Activated CD8-positive, alpha-beta memory T cell treated with anti-CD3 and anti-CD28 coated beads, Interleukin-2, amount 10 ng/mL, durations not matched to agents 7 days and 5 days (primary cell): ENCODE results near the gene GSTM5. TPM values are rescaled to one million over a fixed set of nuclear protein-coding genes. Genes with fewer than 3 reads are reported as not detected.
"Not testable (repeated sequence)": the region's sequence is repeated elsewhere in the genome, so short reads cannot be mapped to it uniquely, and the experiment has no call there.

ENCODE experiments used
- ATAC-seq: fragments of 150-1000 bp; cut with Tn5 transposase; one replicate; pipeline ENCODE4 v1.10.0; 2021; ENCODE audit warnings: moderate library complexity
- CTCF ChIA-PET: fragments of 350-600 bp; sonication (Branson Sonifier 250); formaldehyde crosslinking; loops from one replicate; lab custom pipeline; 2021; ENCODE audit warnings: antibody characterized with exemption; lab: Charles Lee
- DNase-seq: peaks from one replicate; pipeline ENCODE4 v3.0.0-alpha.2; 2020
- H3K27ac Mint-ChIP-seq: one replicate; pipeline ENCODE4 v1.8.0; 2021; ENCODE audit warnings: mild to moderate bottlenecking, mixed read lengths
- H3K27me3 Mint-ChIP-seq: one replicate; pipeline ENCODE4 v1.8.0; 2021; ENCODE audit warnings: mixed read lengths
- H3K36me3 Mint-ChIP-seq: one replicate; pipeline ENCODE4 v1.8.0; 2021; ENCODE audit warnings: mild to moderate bottlenecking, mixed read lengths
- H3K4me1 Mint-ChIP-seq: one replicate; pipeline ENCODE4 v1.8.0; 2021; ENCODE audit warnings: mixed read lengths
- H3K4me3 Mint-ChIP-seq: one replicate; pipeline ENCODE4 v1.8.0; 2021; ENCODE audit warnings: mild to moderate bottlenecking, moderate library complexity, mixed read lengths
- H3K9me3 Mint-ChIP-seq: one replicate; pipeline ENCODE4 v1.8.0; 2022; ENCODE audit warnings: low read depth, mixed read lengths
- total RNA-seq, 2 experiments: library from RNA; stranded (reverse); gene quantifications; one replicate each; pipeline ENCODE4 v1.2.3, GENCODE V29; 2021

Gene GSTM5
- total RNA-seq, 2 experiments from 2014 or later = not detected

DNA sequence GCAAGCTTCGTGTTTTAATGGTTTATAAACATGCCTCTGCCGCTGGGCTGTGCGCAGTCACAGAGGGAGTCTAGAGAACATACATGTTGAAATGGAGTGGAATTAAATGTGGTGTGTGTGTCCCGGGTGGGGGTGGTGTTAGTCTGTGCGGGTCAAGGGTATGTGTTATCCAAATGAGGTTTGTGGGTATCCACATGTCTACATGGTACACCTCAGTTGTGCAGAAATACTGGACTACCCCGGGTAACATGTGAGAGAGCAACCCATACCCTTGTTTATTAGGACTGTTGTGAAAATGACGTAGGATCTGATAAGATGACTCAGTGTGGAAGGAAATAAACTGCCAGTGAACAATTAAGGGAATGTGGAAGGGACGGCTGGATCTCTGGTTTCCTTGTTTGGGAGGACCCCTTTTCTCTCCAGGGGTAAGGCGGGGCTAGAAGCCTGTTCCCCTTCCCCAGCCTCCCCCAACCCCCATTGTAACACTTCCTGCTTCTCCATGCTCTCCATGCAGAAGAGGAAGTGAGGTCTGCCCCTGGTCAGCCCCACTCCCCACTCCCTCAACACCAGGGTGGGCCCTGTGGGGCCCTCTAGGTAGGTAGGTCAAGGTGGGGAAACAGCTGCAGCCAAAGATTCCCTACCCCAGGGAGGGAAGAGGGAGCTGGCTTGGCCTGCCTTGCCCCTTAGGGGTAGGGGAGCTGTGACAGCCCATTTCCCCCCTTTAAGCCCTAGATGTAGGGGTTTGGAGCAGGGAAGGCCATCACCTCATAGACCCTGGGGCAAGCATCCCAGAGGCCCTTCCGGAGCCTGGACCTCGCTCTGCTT lies 51.0 kb downstream of the GSTM5 start:
- Mint-ChIP-seq H3K9me3 (no peaks in the 10 kb centered on the region), H3K4me3 (no peak overlapping the region), H3K27me3 (no peaks in the 10 kb centered on the region), H3K4me1 (no peaks in the 10 kb centered on the region), H3K36me3 (no peaks in the 10 kb centered on the region), H3K27ac (peak overlapping the region; percentile 9)
- ATAC-seq (no peak), DNase-seq (no peak)
- CTCF ChIA-PET = interaction anchor here (0.8 to 1.2 kb wide), 3 partner anchors 123 to 231 kb away, joined by 3 to 4 read pairs (median 4); partner anchors contain the start of gene AHCYL1

DNA sequence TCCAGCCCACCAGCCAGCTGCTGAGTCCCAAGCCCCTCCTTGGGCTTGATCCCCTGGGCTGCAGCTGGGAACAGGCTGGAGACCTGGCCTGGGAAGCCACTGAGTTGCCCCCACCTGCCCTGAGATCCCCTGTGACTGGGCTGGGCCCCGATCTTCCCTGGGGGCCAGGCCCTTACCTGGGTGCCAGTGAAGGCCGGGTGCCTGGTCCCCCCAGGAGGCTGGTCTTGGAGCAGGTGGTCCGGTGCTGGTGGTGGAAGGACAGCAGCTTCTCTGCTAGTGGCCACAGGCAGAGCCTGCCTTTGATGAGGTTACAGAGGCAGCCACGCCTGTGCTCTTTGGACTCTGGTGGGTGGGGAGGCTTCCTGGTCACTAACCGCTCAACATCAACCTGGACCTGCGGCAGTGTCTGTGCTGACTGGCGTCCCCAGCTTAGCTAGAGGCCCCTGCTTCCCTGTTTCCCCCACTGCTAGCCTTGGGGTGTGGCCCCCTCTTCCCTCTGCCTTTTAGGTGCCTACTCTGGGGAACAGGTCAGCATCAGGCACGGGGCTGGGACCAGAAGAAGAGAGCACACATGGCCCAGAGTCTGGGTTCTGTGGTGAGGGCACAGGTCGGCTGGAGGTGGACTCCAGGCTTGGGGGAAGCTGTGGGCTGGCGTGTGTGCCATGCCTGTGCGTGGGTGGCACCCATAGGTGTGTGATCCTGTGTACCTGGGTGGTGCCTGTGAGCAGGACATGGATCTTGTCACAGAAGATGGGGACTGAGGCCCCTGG lies 51.8 kb downstream of the GSTM5 start, which contains the start of gene EPS8L3:
Gene EPS8L3 (minus strand): TSS at position 278 of the 770 bp plus-strand sequence. CDS start 2,174 bp downstream, outside the sequence.
- CTCF ChIA-PET = interaction anchor here (0.8 to 2.4 kb wide), 4 partner anchors 124 to 231 kb away, joined by 3 to 9 read pairs (median 4); partner anchors contain the start of gene AHCYL1
- H3K27ac Mint-ChIP-seq = peak within 1 kb of the TSS; percentile 9
- ATAC-seq (no peak), DNase-seq (no peak)
- no peaks in the 10 kb centered on the region for H3K9me3 Mint-ChIP-seq
- H3K4me1 Mint-ChIP-seq = no peaks in the 10 kb centered on the region
- H3K27me3 Mint-ChIP-seq = no peaks in the 10 kb centered on the region
- H3K4me3 Mint-ChIP-seq = no peak within 1 kb of the TSS
- no peaks in the 10 kb centered on the region for H3K36me3 Mint-ChIP-seq

DNA sequence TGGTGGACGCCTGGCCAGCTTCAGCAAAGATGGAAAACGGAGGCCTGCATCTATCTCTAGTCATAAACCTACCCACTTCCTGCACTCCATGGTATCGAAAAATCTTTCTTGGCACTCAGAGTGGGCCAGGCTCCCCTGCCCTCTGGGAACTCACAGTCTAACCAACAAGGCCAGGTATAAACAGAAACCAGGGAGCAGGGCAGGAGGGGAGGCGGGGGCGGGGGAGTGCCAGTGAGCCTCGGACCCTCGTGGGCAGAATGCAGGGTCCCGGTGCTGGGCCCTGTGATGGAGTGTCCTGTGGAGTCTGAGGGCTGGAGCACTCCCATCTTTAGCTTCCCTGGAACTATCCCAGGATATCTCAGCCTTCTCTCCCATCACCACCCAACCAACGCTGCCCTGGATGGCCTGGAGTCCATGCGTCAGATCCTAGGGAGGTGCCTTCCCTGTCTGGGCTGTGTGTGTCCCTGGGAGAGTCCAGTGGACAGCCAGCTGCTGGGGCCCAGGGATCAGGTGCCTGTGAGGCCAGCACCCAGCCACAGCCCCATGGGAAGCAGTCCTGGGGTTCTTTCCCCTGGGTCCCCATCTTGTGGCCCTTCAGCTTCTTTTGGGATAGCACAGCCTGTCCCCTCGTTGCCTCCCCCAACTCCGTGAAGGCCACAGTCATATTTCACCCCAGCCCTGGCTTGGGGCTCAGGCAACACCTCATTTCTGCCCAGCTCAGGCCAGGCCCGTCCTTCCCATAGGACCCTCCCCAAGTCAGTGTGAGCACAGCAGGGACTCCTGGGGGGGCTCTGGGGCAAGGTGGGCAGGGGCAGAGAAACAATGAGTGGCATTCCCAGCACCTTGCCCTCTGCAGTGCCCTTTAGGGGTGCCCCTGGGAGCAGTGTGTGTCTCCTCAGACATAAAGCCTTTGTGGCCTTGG lies 52.8 kb downstream of the GSTM5 start:
- Mint-ChIP-seq H3K9me3 (no peaks in the 10 kb centered on the region), H3K4me3 (no peak overlapping the region), H3K27me3 (no peaks in the 10 kb centered on the region), H3K27ac (no peak overlapping the region), H3K4me1 (no peaks in the 10 kb centered on the region), H3K36me3 (no peaks in the 10 kb centered on the region)
- DNase-seq (no peak), ATAC-seq (no peak)
- CTCF ChIA-PET = interaction anchor here (0.9 to 2.4 kb wide), 5 partner anchors 12 to 232 kb away, joined by 3 to 9 read pairs (median 4); partner anchors contain the start of genes AHCYL1 and GSTM4

DNA sequence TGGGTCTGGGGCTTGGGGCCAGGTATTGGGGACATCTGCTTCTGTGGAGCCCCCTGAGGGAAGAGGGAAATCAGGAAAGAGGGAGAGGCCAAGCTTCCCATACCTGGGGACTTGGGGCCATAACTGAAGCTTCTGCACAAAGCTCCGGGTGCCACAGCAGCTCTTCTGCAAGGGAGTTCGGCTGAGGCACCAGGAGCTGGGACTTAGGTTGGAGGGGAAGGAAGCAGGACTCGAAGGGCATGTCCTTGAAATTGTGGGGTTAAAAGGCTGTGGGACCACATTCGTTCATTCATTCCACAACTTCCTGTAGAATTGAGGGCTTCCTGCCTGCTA lies 53.4 kb downstream of the GSTM5 start:
- Mint-ChIP-seq H3K4me3 (no peak overlapping the region), H3K9me3 (no peaks in the 10 kb centered on the region), H3K4me1 (no peaks in the 10 kb centered on the region), H3K27me3 (no peaks in the 10 kb centered on the region), H3K36me3 (no peaks in the 10 kb centered on the region), H3K27ac (no peak overlapping the region)
- no peak for DNase-seq
- no peak for ATAC-seq
- CTCF ChIA-PET = interaction anchor here (0.9 to 2.4 kb wide), 3 partner anchors 11 to 218 kb away, joined by 3 to 9 read pairs (median 4); partner anchors contain the start of gene GSTM4

DNA sequence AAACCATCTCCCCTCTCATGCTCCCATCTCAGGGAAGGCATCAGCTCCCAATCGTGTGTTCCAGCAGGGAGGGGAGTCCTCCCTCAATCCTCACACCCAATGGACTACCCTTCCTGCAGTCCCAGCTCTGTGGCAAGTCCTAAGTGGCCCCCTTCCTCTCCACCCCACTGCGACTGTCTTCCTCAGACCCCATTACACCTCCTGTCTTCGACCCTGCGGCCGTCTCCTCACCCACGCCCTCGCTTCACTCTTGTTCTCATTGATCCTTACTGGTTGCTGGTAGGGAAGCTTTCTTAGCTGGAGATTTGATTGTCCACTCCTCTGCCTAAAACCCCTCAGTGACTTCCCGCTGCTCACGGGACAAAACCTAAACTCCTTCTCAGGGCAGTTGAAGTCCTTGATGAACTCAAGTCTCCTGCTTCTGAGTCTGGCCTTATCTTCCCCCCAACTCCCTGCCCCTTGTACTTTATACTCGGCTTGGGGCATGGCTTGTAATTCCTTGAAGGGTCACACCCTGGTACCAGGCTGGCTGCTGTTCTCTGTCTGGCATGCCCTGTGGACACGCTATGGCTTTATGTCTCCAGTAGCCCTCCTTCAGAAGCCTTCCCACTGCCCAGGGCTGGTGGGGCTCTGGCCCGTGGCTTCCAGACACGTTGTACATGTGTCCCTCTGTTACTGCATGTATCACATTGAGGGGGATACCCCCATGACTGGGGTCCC lies 54.0 kb downstream of the GSTM5 start:
- Mint-ChIP-seq H3K4me1 (no peaks in the 10 kb centered on the region), H3K27ac (no peak overlapping the region), H3K36me3 (no peaks in the 10 kb centered on the region), H3K27me3 (no peaks in the 10 kb centered on the region), H3K9me3 (no peaks in the 10 kb centered on the region), H3K4me3 (no peak overlapping the region)
- CTCF ChIA-PET = interaction anchor here (0.9 to 2.4 kb wide), 3 partner anchors 11 to 218 kb away, joined by 3 to 9 read pairs (median 4); partner anchors contain the start of gene GSTM4
- no peak for DNase-seq
- ATAC-seq = no peak

DNA sequence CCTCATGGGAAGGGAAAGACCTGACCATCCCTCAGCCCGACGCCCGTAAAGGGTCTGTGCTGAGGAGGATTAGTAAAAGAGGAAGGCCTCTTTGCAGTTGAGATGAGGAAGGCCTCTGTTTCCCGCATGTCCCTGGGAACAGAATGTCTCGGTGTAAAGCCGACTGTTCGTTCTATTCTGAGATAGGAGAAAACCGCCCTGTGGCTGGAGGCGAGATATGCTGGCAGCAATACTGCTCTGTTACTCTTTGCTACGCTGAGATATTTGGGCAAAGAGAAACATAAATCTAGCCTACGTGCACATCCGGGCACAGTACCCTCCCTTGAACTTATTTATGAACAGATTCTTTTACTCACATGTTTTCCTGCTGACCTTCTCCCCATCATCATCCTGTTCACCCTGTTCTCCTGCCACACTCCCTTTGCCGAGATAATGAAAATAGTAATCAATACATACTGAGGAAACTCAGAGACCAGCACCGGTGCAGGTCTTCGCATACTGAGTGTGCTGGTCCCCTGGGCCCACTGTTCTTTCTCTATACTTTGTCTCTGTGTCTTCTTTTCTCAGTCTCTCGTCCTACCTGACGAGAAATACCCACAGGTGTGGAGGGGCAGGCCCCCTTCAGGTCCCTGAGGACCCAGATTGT lies 55.1 kb downstream of the GSTM5 start:
- DNase-seq, H3K36me3 Mint-ChIP-seq, ATAC-seq, CTCF ChIA-PET, H3K27ac Mint-ChIP-seq, H3K27me3 Mint-ChIP-seq, H3K4me3 Mint-ChIP-seq, H3K4me1 Mint-ChIP-seq, H3K9me3 Mint-ChIP-seq: not testable (repeated sequence)

Other genes starting within 250 kb of the GSTM5 start
- not detected for gene SYPL2, start 245.7 kb upstream of the GSTM5 start, total RNA-seq
- gene ATXN7L2, start 228.3 kb upstream of the GSTM5 start, total RNA-seq = 10 to 100 TPM; 10.4 to 11.1 TPM
- 10 to 100 TPM; 11.0 to 15.0 TPM for gene CYB561D1, start 218.2 kb upstream of the GSTM5 start, total RNA-seq
- gene AMIGO1, start 202.5 kb upstream of the GSTM5 start, total RNA-seq = under 1 TPM; 0.20 to 0.26 TPM
- gene GPR61, start 172.4 kb upstream of the GSTM5 start, total RNA-seq = under 1 TPM in 1 of 2 experiments, not detected in 1; 0.16 TPM
- 1 to 10 TPM; 7.5 to 8.3 TPM for gene GNAI3, start 163.6 kb upstream of the GSTM5 start, total RNA-seq
- gene GNAT2, start 92.6 kb upstream of the GSTM5 start, total RNA-seq = not detected
- 100 to 1,000 TPM in 1 of 2 experiments, 10 to 100 TPM in 1; 90.4 to 113 TPM for gene AMPD2, start 92.4 kb upstream of the GSTM5 start, total RNA-seq
- gene GSTM4, start 56.2 kb upstream of the GSTM5 start, total RNA-seq = 1 to 10 TPM; 5.7 to 6.7 TPM
- 10 to 100 TPM in 1 of 2 experiments, 1 to 10 TPM in 1; 8.0 to 17.8 TPM for gene GSTM2, start 44.2 kb upstream of the GSTM5 start, total RNA-seq
- gene GSTM1, start 24.4 kb upstream of the GSTM5 start, total RNA-seq = not detected
- gene GSTM3, start 28.8 kb downstream of the GSTM5 start, total RNA-seq = 1 to 10 TPM; 2.1 to 3.2 TPM
- gene EPS8L3, start 51.7 kb downstream of the GSTM5 start, total RNA-seq = not detected
- 100 to 1,000 TPM in 1 of 2 experiments, 10 to 100 TPM in 1; 77.6 to 143 TPM for gene CSF1, start 198.6 kb downstream of the GSTM5 start, total RNA-seq